NCI-H1694 treated with DMSO at 0.1 percent for 48 hours (cell line): ENCODE measurements around the gene MAP1LC3A.
A peak's percentile ranks its signal among the peaks of the same experiment; 100 is the strongest.

Experiments
- DNase-seq: peaks from one replicate; lab custom pipeline; 2025; lab: John Stamatoyannopoulos, UW

Gene MAP1LC3A

GRCh38 chr20:34577061-34577460 lies 18.5 kb downstream of the MAP1LC3A start:
- no peak for DNase-seq

GRCh38 chr20:34578025-34578424 lies 19.5 kb downstream of the MAP1LC3A start:
- DNase-seq = no peak

- DNase-seq = no peak
Measured at GRCh38 chr20:34578521-34578920, 20.0 kb downstream of the MAP1LC3A start.

- peak; percentile 19 for DNase-seq
Measured at GRCh38 chr20:34579191-34579978, 20.9 kb downstream of the MAP1LC3A start.

DNA sequence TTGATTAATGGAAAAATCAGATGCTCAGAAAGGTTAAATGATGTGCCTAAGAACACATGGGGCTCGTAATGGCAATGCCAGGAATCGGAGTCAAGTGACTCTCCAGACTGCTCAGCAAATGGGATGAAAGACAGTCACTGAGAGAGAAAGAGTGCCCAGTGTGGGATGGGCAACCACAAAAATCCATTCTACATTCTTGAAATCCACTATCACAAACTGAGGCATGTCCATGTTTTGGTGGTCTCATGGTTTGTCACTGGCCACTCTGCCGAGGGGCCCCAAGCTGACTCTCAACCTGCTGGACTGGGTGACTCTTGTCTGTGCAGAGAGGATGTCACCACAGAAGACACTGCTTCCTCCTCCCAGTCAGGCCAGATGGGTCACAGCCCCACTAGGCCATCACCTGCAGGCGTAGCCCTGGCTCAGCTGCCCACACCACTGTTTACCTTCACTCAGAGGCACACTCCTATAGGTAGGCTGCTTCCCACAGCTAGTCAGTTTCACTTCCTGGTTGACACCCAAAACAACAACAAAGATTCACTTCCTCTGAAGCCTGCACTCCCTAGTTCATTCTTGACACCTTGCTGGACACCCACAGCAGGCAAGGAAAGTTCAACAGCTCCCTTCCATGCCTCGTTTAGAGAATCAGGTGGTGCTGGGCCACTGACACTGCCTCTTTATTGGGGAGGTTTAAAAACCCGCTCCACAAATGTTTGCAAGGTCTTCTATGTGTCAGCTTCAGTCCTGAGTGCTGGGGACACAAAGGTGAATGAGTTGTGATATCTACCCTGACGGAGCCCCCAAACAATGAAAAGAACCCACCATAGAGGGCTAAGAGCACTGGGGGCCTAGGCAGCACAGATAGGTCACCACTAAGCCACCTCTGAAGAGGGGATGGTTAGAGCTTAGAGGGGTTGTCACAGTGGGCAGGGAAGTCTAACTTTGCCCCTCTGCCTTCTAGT lies 21.7 kb downstream of the MAP1LC3A start:
- DNase-seq = no peak

DNA sequence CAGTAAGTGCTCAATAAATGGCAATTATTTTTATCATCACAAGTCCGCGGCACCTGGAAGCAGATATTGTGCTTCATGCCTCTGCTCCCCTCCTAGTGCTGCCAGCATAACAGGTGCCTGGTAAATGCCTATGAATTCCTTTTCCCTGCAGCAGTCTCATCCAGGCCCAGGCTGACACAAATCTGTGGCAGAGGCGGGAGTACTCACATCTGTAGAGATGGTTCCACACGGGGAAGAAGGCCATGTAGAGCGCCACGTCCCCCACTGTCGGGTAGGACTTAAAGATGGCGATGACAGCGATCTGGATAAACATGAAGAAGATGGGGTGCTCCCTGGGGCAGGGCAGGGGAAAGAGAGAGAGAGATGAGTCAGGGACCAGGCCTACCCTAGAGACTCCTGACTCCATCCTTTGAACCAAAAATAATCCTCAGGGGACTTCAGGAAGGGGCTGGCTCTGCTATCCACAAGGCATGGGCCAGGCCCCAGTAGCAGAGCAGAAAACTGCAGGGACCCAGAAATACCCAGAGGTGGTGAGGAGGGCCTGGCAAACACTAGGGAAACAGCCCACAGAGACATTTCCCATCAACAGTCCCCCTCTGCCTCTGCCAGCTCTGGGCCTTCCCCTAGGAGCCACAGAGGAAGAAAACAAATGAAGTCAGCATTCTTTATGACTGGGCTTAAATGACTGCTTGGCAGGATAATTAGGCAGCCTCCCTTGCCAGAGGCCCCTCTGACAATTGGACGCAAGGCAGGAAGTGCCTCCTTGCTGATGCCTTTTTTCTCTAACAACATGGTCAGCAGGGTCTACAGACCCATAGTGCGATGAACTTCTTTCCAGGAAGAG lies 23.0 kb downstream of the MAP1LC3A start:
- no peak for DNase-seq

- no peak for DNase-seq
Measured at GRCh38 chr20:34582221-34582620, 23.7 kb downstream of the MAP1LC3A start.

DNA sequence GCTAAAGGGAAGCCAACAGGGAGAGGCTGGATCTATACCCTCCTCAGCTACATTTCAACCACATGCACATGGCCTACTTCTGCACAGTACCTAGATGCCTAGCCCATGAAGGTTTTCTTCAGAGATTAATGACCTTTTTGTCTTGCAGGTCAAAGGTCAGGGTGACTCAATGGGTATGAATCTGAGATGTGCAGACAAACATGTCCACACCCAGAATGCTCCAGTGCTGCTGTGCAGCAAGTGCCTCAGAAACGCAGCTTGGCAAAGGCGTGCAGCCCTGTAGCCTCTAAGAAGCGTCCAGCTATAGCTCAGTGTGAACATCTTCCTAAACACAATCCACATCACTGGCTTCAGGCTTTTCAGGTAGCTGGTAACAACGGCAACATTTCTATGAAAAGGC lies 24.4 kb downstream of the MAP1LC3A start:
- no peak for DNase-seq

GRCh38 chr20:34583544-34583943 lies 25.0 kb downstream of the MAP1LC3A start:
- DNase-seq = no peak

- no peak for DNase-seq
Measured at GRCh38 chr20:34585019-34585418, 26.5 kb downstream of the MAP1LC3A start.

DNA sequence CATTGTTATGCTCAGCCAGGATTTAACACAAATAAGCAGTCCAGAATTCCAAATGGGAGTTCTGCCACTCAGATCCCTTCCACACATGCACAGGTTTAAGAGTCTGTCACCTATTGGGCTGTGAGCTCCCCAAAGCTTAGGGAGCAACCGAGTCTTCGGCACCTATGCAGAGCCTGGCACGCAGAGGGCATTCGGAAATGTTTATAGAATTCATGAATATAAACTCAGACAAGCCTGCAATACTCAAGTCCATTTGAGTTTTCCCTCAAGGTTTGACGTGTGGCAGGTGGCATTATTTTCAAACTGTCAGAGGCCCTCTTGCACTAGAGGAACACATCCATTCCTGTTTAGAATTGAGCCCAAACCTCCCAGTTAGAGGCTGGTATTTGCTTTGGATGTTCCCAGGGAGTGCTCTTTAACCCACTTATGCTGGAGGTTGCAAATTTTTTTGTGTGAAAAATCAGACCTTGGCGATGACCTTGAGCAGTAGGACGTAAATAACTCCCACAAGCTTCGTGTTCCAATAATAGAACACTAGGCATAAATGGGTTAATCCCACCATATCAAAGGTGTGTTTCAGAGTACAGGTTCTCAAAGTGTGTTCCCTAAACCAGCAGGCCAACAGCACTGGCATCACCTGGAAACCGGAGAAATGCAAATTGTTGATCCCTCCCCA lies 28.1 kb downstream of the MAP1LC3A start:
- no peak for DNase-seq

GRCh38 chr20:34595377-34596184 lies 37.1 kb downstream of the MAP1LC3A start:
- DNase-seq = no peak

DNA sequence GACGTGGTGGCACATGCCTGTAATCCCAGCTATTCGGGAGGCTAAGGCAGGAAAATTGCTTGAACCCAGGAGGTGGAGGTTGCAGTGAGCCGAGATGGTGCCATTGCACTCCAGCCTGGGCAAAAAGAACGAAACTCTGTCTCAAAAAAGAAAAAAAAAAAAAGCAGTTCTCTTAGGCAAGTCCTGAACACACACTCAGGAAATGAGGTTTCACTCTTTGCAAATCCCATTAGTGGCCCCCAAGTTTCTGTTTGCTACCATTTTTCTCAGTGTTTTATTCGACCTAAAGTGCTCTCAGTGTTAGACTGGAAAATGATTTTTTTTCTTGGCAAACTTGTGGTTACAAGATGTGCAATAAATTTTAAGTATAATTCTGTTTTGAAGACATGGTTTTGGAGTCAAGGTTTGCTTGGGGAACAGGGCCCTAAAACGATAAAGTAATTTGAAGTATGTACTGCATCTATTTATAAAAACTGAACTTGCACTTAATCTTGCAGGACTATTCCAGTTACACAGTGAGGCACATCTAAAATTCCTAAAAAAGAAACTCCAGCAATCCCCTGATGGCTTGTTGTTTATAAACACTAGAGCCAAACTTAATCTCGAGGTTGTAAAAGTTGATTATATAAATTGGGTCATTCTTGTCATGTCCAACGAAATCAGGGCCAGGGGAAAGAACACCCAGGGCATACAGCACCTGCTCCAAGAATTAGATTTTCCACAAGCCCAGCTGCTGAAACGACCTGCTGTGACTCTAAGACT lies 42.6 kb downstream of the MAP1LC3A start:
- DNase-seq = no peak

- DNase-seq = peak; percentile 71
Measured at GRCh38 chr20:34604980-34605788, 46.7 kb downstream of the MAP1LC3A start.

GRCh38 chr20:34607066-34607465 lies 48.5 kb downstream of the MAP1LC3A start:
- DNase-seq = no peak
